ENCODE measurements around the gene EVA1A. TPM values are rescaled to one million over a fixed set of nuclear protein-coding genes. Genes with fewer than 3 reads are reported as not detected.

The EVA1A gene
- polyA plus RNA-seq, 3 donors, result not detected

DNA sequence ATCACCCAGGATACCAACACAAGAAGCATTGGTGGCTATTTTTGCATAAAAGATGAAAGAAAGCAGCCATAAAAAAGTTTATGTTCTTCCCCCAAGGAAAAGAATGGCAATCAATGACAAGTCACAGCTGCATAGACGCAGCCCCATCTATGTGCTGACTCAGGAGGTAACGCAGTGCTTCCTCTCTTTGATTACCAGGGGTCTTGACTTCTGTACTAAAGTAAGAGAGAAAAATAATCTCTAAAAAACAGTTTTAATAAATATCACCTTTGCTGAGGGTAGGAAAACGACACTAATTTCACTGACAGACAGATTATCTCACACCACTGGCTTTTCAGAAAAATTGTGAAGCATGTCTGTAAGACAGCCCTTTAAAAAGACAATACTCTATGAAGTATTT is 33.9 kb upstream of the EVA1A start:
- TF ChIP-seq, protein P1, sequence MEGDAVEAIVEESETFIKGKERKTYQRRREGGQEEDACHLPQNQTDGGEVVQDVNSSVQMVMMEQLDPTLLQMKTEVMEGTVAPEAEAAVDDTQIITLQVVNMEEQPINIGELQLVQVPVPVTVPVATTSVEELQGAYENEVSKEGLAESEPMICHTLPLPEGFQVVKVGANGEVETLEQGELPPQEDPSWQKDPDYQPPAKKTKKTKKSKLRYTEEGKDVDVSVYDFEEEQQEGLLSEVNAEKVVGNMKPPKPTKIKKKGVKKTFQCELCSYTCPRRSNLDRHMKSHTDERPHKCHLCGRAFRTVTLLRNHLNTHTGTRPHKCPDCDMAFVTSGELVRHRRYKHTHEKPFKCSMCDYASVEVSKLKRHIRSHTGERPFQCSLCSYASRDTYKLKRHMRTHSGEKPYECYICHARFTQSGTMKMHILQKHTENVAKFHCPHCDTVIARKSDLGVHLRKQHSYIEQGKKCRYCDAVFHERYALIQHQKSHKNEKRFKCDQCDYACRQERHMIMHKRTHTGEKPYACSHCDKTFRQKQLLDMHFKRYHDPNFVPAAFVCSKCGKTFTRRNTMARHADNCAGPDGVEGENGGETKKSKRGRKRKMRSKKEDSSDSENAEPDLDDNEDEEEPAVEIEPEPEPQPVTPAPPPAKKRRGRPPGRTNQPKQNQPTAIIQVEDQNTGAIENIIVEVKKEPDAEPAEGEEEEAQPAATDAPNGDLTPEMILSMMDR (IDR thresholded peaks at IDR 0.05), result no peak
- no peaks in the 10 kb centered on the region for H3K79me2 ChIP-seq (ENCODE audit: insufficient read depth, low read length)
- H3K9me3 ChIP-seq (replicated peaks in 1 of 2; ENCODE audit: control insufficient read depth in 1 of 2, insufficient read depth in 1 of 2, low read length in 2 of 2), result peaks cover 0 to 6% of the 10 kb centered on the region in 2 donors
- H4K20me1 ChIP-seq (ENCODE audit: insufficient read depth, low read length), result no peaks in the 10 kb centered on the region
- no peak overlapping the region for H3K27ac ChIP-seq (ENCODE audit: low read depth in 1 of 2, low read length in 2 of 2)
- no peak overlapping the region for H3K4me2 ChIP-seq (replicated peaks; ENCODE audit: extremely low read depth, low read length, poor library complexity, severe bottlenecking)
- H3K4me3 ChIP-seq (replicated peaks in 1 of 3; ENCODE audit: low read depth in 2 of 3, low read length in 3 of 3), result no peak overlapping the region
- Mint-ChIP-seq H3K36me3 (no peaks in the 10 kb centered on the region), H3K4me3 (no peak overlapping the region), H3K27me3 (ENCODE audit: low read depth in 3 of 3) (peaks cover 0 to 4% (median 0%) of the 10 kb centered on the region in 3 donors), H3K27ac (no peak overlapping the region), H3K4me1 (no peaks in the 10 kb centered on the region), H3K9me3 (peaks cover 0 to 13% (median 8%) of the 10 kb centered on the region in 7 donors)
- no peaks in the 10 kb centered on the region for H3K36me3 ChIP-seq (replicated peaks in 1 of 2; ENCODE audit: control insufficient read depth in 1 of 2, insufficient read depth in 2 of 2, low read length in 2 of 2)
- DNase-seq, result no peak
- WGBS (ENCODE audit: insufficient coverage), result no CpG with 5 or more reads among the region's 3 CpGs
- H3K4me1 ChIP-seq (ENCODE audit: control insufficient read depth in 1 of 2, insufficient read depth in 2 of 2, low read length in 2 of 2), result no peaks in the 10 kb centered on the region
- H3K27me3 ChIP-seq (ENCODE audit: control insufficient read depth in 2 of 2, insufficient read depth in 2 of 2, low read length in 2 of 2), result no peaks in the 10 kb centered on the region
- intact Hi-C loops (cut with micrococcal nuclease), result no loop called here
- H3K9ac ChIP-seq (ENCODE audit: insufficient read depth, low read length, poor library complexity, severe bottlenecking), result no peak overlapping the region
- H2AFZ ChIP-seq (ENCODE audit: insufficient read depth, low read depth, low read length, poor library complexity, severe bottlenecking), result no peak overlapping the region

DNA sequence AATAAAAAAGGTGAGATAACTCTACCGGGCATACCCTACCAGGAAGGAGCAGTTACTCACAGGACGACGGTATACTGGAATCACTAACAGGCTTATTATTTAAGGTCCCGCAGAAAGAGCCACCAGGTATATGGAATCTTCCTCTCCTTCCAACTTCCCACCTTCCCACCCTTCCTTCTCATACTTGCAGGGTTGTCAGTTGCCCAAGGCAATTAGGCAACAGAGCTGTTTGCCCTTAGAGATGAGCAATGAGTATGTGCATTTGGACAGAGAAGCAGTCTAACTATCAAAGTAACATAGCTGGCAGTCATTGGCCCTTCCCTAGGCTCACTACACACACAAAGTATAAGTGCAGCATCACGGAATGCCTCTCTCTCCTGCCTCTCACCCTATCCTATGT is 32.1 kb upstream of the EVA1A start:
- no peak overlapping the region for H3K4me3 Mint-ChIP-seq
- H4K20me1 ChIP-seq (ENCODE audit: insufficient read depth, low read length), result no peaks in the 10 kb centered on the region
- peaks cover 0 to 1% of the 10 kb centered on the region in 2 donors for H3K9me3 ChIP-seq (replicated peaks in 1 of 2; ENCODE audit: control insufficient read depth in 1 of 2, insufficient read depth in 1 of 2, low read length in 2 of 2)
- no peaks in the 10 kb centered on the region for H3K36me3 ChIP-seq (replicated peaks in 1 of 2; ENCODE audit: control insufficient read depth in 1 of 2, insufficient read depth in 2 of 2, low read length in 2 of 2)
- intact Hi-C loops (cut with micrococcal nuclease), result no loop called here
- H3K4me2 ChIP-seq (replicated peaks; ENCODE audit: extremely low read depth, low read length, poor library complexity, severe bottlenecking), result no peak overlapping the region
- H3K79me2 ChIP-seq (ENCODE audit: insufficient read depth, low read length), result no peaks in the 10 kb centered on the region
- no peaks in the 10 kb centered on the region for H3K4me1 ChIP-seq (ENCODE audit: control insufficient read depth in 1 of 2, insufficient read depth in 2 of 2, low read length in 2 of 2)
- 92% methylated on average over 4 of the region's 5 CpGs for WGBS (ENCODE audit: insufficient coverage)
- TF ChIP-seq, protein P1 (IDR thresholded peaks at IDR 0.05), result no peak
- no peak overlapping the region for H2AFZ ChIP-seq (ENCODE audit: insufficient read depth, low read depth, low read length, poor library complexity, severe bottlenecking)
- peaks cover 0 to 4% (median 0%) of the 10 kb centered on the region in 3 donors for H3K27me3 Mint-ChIP-seq (ENCODE audit: low read depth in 3 of 3)
- H3K4me3 ChIP-seq (replicated peaks in 1 of 3; ENCODE audit: low read depth in 2 of 3, low read length in 3 of 3), result no peak overlapping the region
- H3K27ac ChIP-seq (ENCODE audit: low read depth in 1 of 2, low read length in 2 of 2), result no peak overlapping the region
- no peaks in the 10 kb centered on the region for H3K4me1 Mint-ChIP-seq
- no peaks in the 10 kb centered on the region for H3K36me3 Mint-ChIP-seq
- no peak overlapping the region for H3K9ac ChIP-seq (ENCODE audit: insufficient read depth, low read length, poor library complexity, severe bottlenecking)
- no peaks in the 10 kb centered on the region for H3K27me3 ChIP-seq (ENCODE audit: control insufficient read depth in 2 of 2, insufficient read depth in 2 of 2, low read length in 2 of 2)
- peaks cover 0 to 7% (median 6%) of the 10 kb centered on the region in 7 donors for H3K9me3 Mint-ChIP-seq
- no peak overlapping the region for H3K27ac Mint-ChIP-seq
- DNase-seq, result no peak

Data from CD14-positive monocyte (primary cell).